Fibroblast of skin of left quadriceps (primary cell): ENCODE measurements around the gene MT1H.
"Not testable (repeated sequence)": the region's sequence is repeated elsewhere in the genome, so short reads cannot be mapped to it uniquely, and the experiment has no call there.

ENCODE experiments used
- DNase-seq, 2 experiments: peaks; one replicate each; pipeline ENCODE4 v3.0.0-alpha.2; 2013; ENCODE audit warnings: low read depth in 2 of 2

Gene MT1H

GRCh38 chr16:56665286-56666261, 4.0 kb upstream of the MT1H start:
- DNase-seq: not testable (repeated sequence)

GRCh38 chr16:56667581-56668571, 1.7 kb upstream of the MT1H start, which contains the start of gene MT1G:
MT1G (minus strand) TSS chr16:56668065; CDS start chr16:56667993, 72 bp downstream.
- DNase-seq: no peak

GRCh38 chr16:56669840-56670619, 416 bp downstream of the MT1H start:
- no peak for DNase-seq

DNA sequence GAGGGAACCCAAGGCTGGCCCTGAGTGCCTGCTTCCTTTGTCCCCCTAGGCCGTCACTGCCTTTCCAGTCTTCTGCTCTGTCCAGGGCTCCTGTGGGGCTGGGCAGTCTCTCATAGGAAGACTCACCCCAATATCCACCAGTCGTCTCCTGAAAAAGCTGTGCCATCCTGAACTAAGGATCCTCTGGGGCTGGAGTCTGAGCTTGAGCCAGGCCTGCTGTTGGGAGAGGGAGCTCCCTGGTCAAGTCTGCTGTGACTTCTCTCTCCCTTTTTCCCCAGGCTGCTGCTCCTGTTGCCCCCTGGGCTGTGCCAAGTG, 963 bp downstream of the MT1H start:
- no peak for DNase-seq

DNA sequence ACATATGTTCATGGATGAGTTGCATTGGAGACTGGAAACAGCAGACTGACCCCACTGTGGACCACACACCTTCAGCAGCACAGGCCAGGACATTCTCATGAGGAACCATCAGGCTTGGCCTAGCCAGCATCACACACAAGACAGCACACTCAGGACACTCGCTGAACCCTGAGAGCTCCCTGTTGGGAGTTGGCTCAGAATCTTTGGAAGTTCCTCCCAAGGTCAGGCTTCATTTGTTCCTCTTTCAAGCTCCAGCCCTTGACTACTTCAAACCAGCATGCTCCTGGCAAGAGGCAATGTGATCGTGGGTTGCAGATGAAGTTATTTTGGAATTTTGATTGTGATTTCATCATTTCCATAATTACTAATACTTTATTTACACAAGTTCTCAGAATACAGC, 2.1 kb downstream of the MT1H start:
- DNase-seq: not testable (repeated sequence)

DNA sequence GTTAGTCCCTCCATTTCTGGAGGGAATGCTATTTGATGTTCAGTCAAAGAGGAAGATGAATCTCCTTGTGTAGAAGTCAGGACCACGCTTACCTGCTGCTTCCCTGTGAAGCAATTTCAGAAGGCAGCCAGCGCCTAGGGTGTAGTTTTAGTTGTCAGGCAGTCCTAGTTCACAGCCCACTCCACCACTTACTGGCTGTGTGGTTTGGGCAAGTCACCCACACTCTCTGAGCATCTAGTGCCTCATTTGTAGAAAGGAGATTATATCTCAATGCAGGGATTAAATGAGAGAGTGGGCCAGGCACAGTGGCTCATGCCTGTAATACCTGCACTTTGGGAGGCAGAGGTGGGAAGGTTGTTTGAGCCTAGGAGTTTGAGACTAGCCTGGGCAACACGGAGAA, 2.6 kb downstream of the MT1H start:
- DNase-seq: not testable (repeated sequence)

GRCh38 chr16:56672761-56673536, 3.3 kb downstream of the MT1H start:
- no peak for DNase-seq

DNA sequence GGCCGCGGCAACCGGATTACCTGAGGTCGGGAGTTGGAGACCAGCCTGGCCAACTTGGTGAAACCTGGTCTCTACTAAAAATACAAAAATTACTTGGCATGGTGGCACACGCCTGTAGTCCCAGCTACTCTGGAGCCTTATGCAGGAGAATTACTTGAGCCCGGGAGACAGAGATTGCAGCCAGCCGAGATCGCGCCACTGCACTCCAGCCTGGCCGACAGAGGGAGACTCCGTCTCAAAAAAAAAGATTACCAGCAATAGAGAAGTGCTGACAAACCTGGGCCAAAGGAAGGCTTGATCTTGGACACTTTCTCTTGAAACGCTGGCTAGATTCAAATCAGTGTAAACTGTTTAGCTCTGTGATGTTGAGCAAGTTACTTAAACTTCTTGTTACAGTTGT, 4.3 kb downstream of the MT1H start:
- no peak for DNase-seq

DNA sequence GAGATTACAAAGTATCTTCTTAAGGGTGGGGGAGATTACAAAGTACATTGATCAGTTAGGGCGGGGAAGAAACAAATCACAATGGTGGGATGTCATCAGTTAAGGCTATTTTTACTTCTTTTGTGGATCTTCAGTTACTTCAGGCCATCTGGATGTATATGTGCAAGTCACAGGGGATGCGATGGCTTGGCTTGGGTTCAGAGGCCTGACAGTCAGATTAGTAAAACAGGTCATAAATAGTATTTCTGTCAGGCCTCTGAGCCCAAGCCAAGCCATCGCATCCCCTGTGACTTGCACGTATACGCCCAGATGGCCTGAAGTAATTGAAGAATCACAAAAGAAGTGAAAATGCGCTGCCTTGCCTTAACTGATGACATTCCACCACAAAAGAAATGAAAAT, 5.0 kb downstream of the MT1H start:
- not testable (repeated sequence) for DNase-seq

GRCh38 chr16:56675685-56676210, 6.1 kb downstream of the MT1H start:
- no peak for DNase-seq

GRCh38 chr16:56677474-56677873, 7.9 kb downstream of the MT1H start:
- no peak for DNase-seq

GRCh38 chr16:56679078-56679730, 9.6 kb downstream of the MT1H start:
- DNase-seq: no peak

DNA sequence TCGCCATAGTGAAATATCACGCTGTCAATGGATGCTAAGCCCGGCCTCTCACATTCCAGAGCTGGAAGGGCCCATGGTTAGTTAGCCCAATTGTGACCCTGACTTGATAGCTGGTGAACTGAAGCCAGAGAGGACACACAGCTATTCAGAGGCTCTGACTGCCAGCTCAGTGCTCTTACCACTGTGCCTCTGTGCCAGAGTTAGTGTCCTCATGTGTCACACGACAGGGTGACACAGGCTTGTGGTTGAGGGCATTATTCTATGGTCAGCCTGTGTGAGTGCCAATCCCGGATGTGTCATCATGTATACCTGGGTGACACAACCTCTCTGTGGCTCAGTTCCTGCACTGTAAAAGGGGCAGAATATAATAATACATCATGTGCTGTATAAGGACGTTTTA, 10.2 kb downstream of the MT1H start:
- no peak for DNase-seq

GRCh38 chr16:56681939-56682702, 12.5 kb downstream of the MT1H start, which contains the start of gene MT1X:
MT1X (plus strand) TSS chr16:56682470; CDS start chr16:56682541, 71 bp downstream.
- peak; percentile 72 to 77 for DNase-seq

GRCh38 chr16:56682703-56683397, 13.2 kb downstream of the MT1H start:
- no peak for DNase-seq

- DNase-seq: no peak
These were observed 14.0 kb downstream of the MT1H start for GRCh38 chr16:56683424-56684172.

DNA sequence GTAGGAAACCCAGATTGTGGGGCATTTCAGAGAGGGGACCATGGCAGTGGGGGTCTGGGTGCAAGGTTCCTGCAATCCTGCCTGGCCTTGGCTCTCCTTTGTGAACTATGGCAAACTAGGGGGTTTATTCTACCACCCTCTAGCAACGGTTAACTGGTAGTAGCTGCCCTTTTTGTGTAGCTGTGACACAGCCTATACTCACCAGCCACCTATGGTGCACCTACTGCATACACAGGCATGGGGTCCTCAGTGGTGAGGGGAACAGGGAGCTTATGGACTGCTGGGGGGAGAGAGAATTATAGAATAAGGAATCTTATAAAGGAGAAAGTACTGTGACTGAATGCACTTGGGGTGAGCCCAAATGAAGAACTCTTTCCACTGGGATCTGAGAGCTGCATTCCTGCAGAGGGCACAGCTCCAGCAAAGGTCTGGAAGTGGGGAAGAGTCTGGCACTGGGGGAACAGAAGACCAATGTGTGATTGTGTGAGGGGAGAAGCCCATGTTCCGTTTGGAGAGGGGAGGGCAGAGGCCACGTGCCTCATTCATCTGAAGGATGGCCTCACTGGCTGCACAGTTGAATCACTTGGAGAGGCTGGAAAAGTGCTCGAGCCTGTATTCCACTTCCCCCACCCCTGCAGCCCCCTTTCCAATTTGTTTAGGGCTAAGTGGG, 14.8 kb downstream of the MT1H start:
- no peak for DNase-seq
